Adrenal gland (tissue), 12 donors: ENCODE results near the gene PFKFB4. TPM values are rescaled to one million over a fixed set of nuclear protein-coding genes. Genes with fewer than 3 reads are reported as not detected.

ENCODE experiments used
- DNase-seq, 7 donors: peaks; one replicate each; pipeline ENCODE4 v3.0.0-alpha.2; 2019 to 2020
- H3K27ac ChIP-seq, 5 donors: fragments of 200-600 bp; sonication (generic) in 4 of 5; 1 replicate in 3 of 5; 2 replicates in 2 of 5; pipeline versions ENCODE4 v1.5.1 to v1.8.0; 2016 to 2020; ENCODE audit warnings: mild to moderate bottlenecking in 1 of 5
- H3K27me3 ChIP-seq: fragments of 200-600 bp; 2 replicates; pipeline ENCODE4 v1.8.0; 2021
- H3K36me3 ChIP-seq, 2 donors: fragments of 200-600 bp; replicated peaks in 1 of 2; 1 replicate in 1 of 2; 2 replicates in 1 of 2; pipeline versions ENCODE4 v1.5.1 to v1.8.0; 2018 to 2022
- H3K4me1 ChIP-seq, 2 donors: fragments of 200-600 bp; replicated peaks in 1 of 2; 1 replicate in 1 of 2; 2 replicates in 1 of 2; pipeline versions ENCODE4 v1.5.1 to v1.8.0; 2018 to 2021
- H3K4me3 ChIP-seq, 4 donors: fragments of 200-600 bp; sonication (generic) in 3 of 4; one replicate each; pipeline ENCODE4 v1.5.1; 2016 to 2018
- H3K9me3 ChIP-seq, 3 donors: fragments of 200-600 bp; sonication (generic) in 1 of 3; replicated peaks in 1 of 3; 1 replicate in 2 of 3; 2 replicates in 1 of 3; pipeline versions ENCODE4 v1.5.1 to v1.8.0; 2016 to 2021
- POLR2A ChIP-seq, 2 donors: fragments of 450-650 bp; IDR thresholded peaks; one replicate each; pipeline ENCODE4 v1.6.1; 2017; ENCODE audit warnings: antibody characterized with exemption in 2 of 2, mild to moderate bottlenecking in 2 of 2, moderate library complexity in 1 of 2
- WGBS, 4 donors: extraction: QIAGEN DNeasy Blood & Tissue Kit in 2 of 4; methylation state at CpG; one replicate each; pipeline versions ENCODE4 v1.1.5 to v1.1.7; 2013 to 2017; 5-methylcytosine and 5-hydroxymethylcytosine counted together
- intact Hi-C, 2 donors: fragments of 100-400 bp; cut with DNase I; formaldehyde crosslinking; loops; one replicate each; pipeline versions ENCODE4 v1.14.1 to v1.15.0; 2022 to 2023
- polyA plus RNA-seq, 3 donors: library from polyadenylated mRNA; stranded (reverse); fragments of 200-250 nt in 2 of 3; fragments of 350-450 nt in 1 of 3; fragmentation: Illumina TruSeq in 1 of 3; extraction: RNeasy Lipid Tissue Mini Kit (QIAGEN cat#74804) in 1 of 3; gene quantifications; one replicate each; pipeline ENCODE4 v1.2.3, GENCODE V29; 2013 to 2014
- total RNA-seq, 9 donors: library from RNA; depleted of rRNA in 4 of 9; stranded (reverse); fragments of >200 nt in 4 of 9; fragments of 120-200 nt in 1 of 9; fragmentation: NEBNext Ultra II Directional in 1 of 9; extraction: Animal tissue kit (Norgen Biotek cat#: 25700) in 1 of 9; gene quantifications; one replicate each; pipeline versions ENCODE4 v1.1.0 to v1.2.4, GENCODE V29; 2013 to 2023
- TF ChIP-seq, protein P1 (sequence below), 6 experiments: fragments of 450-650 bp in 4 of 6; fragments of 200-600 bp in 2 of 6; sonication (generic) in 1 of 6; IDR thresholded peaks; 1 replicate in 5 of 6; 2 replicates in 1 of 6; pipeline versions ENCODE4 v1.5.1 to v1.8.0; 2016 to 2021; ENCODE audit warnings: antibody characterized with exemption in 6 of 6, mild to moderate bottlenecking in 2 of 6, moderate library complexity in 1 of 6
- donor health status: healthy with polysubstance abuse.
- donor health status: Bipolar disorder and iron deficiency.
- donor health status: DM: yes; HTN: yes; CAD: no.
- donor health status: DM: no; HTN: no; CAD: no.
- donor health status: DM: no; HTN: no; CAD: no.
- donor health status: DM: yes; HTN: yes; CAD: no.

Gene PFKFB4
- total and polyA plus RNA-seq, 12 donors: 1.8 to 12.9 (median 4.5) TPM

DNA sequence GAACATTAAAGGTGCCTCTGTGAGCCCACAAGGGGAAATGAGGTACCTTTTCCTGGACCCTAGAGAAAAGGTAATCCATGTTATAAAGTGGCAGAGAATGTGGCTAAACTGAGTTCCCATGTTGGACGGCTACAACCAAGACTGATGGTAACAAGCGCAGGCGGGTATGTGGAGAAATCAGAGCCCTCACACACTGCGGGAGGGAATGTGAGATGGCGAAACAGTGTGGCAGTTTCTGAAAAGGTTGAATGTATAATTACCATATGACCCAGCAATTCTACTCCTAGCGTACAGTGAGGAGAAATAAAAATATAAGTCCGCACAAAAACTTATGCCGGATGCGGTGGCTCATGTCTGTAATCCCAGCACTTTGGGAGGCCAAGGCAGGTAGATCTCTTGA lies 28.6 kb downstream of the PFKFB4 start:
- H3K36me3 ChIP-seq: peaks cover 0 to 4% of the 10 kb centered on the region in 2 donors
- TF ChIP-seq, protein P1, sequence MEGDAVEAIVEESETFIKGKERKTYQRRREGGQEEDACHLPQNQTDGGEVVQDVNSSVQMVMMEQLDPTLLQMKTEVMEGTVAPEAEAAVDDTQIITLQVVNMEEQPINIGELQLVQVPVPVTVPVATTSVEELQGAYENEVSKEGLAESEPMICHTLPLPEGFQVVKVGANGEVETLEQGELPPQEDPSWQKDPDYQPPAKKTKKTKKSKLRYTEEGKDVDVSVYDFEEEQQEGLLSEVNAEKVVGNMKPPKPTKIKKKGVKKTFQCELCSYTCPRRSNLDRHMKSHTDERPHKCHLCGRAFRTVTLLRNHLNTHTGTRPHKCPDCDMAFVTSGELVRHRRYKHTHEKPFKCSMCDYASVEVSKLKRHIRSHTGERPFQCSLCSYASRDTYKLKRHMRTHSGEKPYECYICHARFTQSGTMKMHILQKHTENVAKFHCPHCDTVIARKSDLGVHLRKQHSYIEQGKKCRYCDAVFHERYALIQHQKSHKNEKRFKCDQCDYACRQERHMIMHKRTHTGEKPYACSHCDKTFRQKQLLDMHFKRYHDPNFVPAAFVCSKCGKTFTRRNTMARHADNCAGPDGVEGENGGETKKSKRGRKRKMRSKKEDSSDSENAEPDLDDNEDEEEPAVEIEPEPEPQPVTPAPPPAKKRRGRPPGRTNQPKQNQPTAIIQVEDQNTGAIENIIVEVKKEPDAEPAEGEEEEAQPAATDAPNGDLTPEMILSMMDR (IDR thresholded peaks at IDR 0.05): no peak
- TF ChIP-seq POLR2A (IDR thresholded peaks at IDR 0.05): no peak
- H3K9me3 ChIP-seq: no peaks in the 10 kb centered on the region
- no peaks in the 10 kb centered on the region for H3K4me1 ChIP-seq
- no peaks in the 10 kb centered on the region for H3K27me3 ChIP-seq
- intact Hi-C loops: no loop called here
- no peak for DNase-seq
- 81 to 89% (median 85%) methylated on average over 9 of the region's 9 CpGs for WGBS, 4 donors
- H3K27ac ChIP-seq: no peak overlapping the region
- H3K4me3 ChIP-seq: no peak overlapping the region

DNA sequence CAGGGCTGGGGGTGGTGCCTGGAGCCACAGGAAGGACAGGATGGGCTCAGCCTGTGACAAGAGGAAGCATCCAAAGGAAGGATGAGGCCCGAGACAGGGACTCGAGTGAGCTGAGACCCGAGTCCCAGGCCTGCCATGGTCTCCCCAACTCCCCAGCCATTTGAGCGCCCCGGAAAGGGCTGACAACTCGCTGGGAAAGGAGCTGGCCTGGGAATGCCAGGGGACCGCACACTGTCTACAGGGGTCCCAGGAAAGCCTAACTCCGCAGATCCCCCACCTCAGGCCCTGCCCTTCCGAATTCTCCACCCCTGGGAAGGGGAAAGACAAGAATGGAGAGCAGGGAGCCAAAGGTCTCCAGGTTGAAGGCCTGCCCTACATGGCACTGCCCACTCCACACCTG lies 31.6 kb downstream of the PFKFB4 start:
- whole genome bisulfite sequencing, 4 donors: 88 to 95% (median 90%) methylated on average over 6 to 9 of the region's 9 CpGs
- Histone ChIP-seq H3K27ac (no peak overlapping the region), H3K4me1 (no peaks in the 10 kb centered on the region), H3K4me3 (no peak overlapping the region), H3K9me3 (no peaks in the 10 kb centered on the region), H3K36me3 (no peaks in the 10 kb centered on the region), H3K27me3 (no peaks in the 10 kb centered on the region)
- DNase-seq: no peak
- no peak for TF ChIP-seq POLR2A (IDR thresholded peaks at IDR 0.05)
- TF ChIP-seq, protein P1 (IDR thresholded peaks at IDR 0.05): no peak
- intact Hi-C loops: no loop called here

DNA sequence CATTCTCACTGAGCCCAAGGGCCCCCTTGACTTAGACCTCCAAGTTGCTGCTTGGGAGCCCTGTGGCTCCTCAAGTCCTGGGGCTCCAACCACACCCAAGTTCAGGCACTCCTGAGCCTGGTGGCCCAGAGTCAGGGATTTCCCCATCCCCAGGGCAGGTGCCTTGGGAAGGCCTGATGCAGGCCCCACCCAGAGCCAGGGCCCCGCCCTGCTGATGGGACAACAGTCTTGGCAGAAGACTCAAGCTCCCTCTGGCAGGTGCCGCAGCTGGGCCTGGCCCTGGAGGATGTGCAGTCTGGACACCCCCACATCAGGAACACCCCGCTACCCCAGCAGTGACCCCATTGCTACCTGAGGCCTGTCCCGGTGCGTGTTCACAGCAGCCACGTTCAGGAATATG lies 35.0 kb downstream of the PFKFB4 start:
- WGBS, 4 donors: 93 to 98% (median 96%) methylated on average over 5 to 6 of the region's 6 CpGs
- no peak overlapping the region for H3K4me3 ChIP-seq
- no peaks in the 10 kb centered on the region for H3K9me3 ChIP-seq
- TF ChIP-seq, protein P1 (IDR thresholded peaks at IDR 0.05): no peak
- no peak for TF ChIP-seq POLR2A (IDR thresholded peaks at IDR 0.05)
- no peaks in the 10 kb centered on the region for H3K4me1 ChIP-seq
- DNase-seq: no peak
- H3K36me3 ChIP-seq: no peaks in the 10 kb centered on the region
- intact Hi-C loops: no loop called here
- H3K27ac ChIP-seq: no peak overlapping the region
- H3K27me3 ChIP-seq: no peaks in the 10 kb centered on the region

DNA sequence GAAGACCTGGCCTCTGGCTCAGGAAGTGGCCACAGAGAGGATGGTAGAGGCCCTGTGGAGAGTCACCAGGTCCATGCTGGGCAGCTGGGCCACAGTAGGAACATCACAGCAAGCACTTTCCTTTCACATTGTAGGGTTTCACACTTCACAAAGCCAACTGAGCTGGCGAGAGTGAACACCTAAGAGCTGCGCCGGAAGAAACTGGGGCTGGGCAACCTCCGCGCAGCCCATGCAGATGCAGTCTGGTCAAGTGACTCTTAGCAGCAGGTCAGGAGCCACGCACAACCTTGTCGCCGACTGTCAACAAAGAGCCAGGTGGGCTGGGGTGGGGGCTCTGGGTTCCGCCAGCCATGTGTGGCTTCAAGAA lies 37.3 kb downstream of the PFKFB4 start:
- DNase-seq: no peak
- Histone ChIP-seq H3K27ac (no peak overlapping the region), H3K27me3 (no peaks in the 10 kb centered on the region), H3K36me3 (no peaks in the 10 kb centered on the region), H3K4me1 (no peaks in the 10 kb centered on the region), H3K9me3 (no peaks in the 10 kb centered on the region), H3K4me3 (no peak overlapping the region)
- WGBS, 4 donors: 93 to 96% (median 95%) methylated on average over 3 to 9 of the region's 9 CpGs; no CpG with 5 or more reads in 1 of the 4 donors
- intact Hi-C loops: no loop called here
- TF ChIP-seq, protein P1 (IDR thresholded peaks at IDR 0.05): no peak
- no peak for TF ChIP-seq POLR2A (IDR thresholded peaks at IDR 0.05)
